HG03575 (cell line): ENCODE measurements around the gene TNNI3.
"Not testable (repeated sequence)": the region's sequence is repeated elsewhere in the genome, so short reads cannot be mapped to it uniquely, and the experiment has no call there.

Source experiments
- ATAC-seq: cut with Tn5 transposase; IDR thresholded peaks from one replicate; pipeline ENCODE4 v1.9.1; 2021; ENCODE audit not compliant: unreplicated experiment, insufficient number of reproducible peaks, low FRiP score; ENCODE audit errors: extremely low read depth

Gene TNNI3

GRCh38 chr19:55173714-55174409, 16.3 kb upstream of the TNNI3 start:
- ATAC-seq: no peak

DNA sequence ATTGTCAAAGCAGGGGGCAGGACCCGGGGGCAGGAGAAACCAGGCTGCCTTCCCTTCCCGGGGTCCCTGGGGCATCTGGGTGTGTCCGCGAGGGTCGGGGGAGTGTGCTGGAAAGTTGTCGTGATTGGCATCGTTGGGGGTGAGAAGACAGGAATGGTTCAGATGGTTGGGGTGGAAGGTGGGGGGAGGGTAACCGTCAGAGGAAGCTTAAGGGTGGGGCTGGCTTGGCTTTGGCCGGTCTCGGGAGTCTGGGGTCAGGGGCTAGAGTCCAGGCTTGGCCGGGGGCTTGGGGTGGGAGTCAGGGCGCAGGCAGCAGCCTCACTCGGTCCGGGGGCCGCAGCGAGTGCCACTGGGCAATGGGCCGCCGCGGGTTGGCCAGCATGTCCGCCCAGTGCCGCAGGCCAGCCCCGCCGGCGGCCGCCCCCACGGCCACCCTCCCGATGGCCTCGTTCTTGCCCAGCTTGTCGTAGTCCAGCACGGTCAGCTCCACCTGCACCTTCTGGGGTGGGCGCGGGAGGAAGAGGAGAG, 15.7 kb upstream of the TNNI3 start:
- no peak for ATAC-seq

GRCh38 chr19:55172741-55173140, 15.2 kb upstream of the TNNI3 start:
- no peak for ATAC-seq

DNA sequence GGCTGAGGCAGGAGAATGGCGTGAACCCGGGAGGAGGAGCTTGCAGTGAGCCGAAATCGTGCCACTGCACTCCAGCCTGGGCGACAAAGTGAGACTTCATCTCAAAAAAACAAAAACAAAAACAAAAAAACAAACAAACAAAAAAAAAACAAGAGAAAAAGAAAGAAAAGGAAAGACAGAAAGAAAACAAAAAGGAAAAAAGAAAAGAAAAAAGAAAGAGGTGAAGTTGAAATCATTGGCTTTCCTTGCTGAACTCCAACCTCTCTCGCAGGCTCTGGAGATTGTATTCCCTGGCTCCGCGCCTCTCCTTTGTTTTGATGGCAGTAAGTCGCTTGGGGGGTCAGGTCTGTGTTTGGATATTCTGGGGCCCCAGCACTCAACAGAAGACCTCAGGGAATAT, 14.8 kb upstream of the TNNI3 start:
- not testable (repeated sequence) for ATAC-seq

DNA sequence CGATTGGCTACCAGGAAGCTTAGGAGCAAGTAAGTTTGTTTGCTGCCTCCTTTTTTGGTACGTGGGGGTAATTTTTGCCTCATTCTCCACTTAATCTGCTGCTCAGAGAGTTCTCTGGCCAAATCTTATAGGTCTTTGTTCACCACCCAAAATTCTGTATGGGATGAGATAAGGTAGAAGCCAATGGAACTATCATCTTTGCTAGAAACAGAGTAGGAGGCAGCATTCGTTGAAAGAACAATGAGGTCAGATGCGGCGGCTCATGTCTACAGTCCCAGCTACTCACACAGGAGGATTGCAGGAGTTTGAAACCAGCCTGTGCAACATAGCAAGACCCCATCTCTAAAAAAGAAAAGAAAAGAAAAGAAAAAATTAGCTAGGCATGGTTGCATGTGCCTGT, 13.9 kb upstream of the TNNI3 start:
- no peak for ATAC-seq

GRCh38 chr19:55169136-55169535, 11.6 kb upstream of the TNNI3 start:
- no peak for ATAC-seq

- ATAC-seq: no peak
These were observed 9.2 kb upstream of the TNNI3 start, which contains the start of gene DNAAF3 for GRCh38 chr19:55166530-55167268. Gene DNAAF3 (minus strand): TSS chr19:55166613. CDS start chr19:55166413, 200 bp downstream.

DNA sequence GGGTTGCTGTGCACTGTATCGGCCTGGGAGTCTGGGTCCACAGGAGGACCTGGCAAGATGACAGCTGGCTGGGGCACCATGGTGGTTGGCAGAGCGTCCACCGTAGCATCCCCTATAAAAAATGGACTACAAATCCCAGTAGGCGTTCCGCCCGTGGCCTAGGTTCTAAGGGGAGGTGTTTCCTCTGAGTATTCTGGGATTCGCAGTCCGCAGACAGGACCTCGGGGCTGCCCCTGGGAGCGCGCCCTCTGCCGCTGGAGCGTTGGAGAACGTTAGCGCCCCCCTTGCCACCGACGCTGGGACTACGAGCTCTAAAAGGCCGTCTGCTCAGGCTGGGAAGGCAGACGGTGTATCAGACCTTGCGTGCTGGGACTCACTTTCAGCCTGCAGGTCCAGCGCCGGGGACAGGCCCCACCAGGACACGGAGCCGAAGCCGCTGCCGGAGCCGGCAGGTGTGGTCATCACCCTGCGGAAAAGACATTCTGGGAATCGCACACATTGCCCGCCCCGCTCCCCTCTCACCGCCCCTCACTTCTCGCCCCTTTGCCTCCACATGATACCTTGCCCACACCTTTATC, 8.5 kb upstream of the TNNI3 start:
- no peak for ATAC-seq

DNA sequence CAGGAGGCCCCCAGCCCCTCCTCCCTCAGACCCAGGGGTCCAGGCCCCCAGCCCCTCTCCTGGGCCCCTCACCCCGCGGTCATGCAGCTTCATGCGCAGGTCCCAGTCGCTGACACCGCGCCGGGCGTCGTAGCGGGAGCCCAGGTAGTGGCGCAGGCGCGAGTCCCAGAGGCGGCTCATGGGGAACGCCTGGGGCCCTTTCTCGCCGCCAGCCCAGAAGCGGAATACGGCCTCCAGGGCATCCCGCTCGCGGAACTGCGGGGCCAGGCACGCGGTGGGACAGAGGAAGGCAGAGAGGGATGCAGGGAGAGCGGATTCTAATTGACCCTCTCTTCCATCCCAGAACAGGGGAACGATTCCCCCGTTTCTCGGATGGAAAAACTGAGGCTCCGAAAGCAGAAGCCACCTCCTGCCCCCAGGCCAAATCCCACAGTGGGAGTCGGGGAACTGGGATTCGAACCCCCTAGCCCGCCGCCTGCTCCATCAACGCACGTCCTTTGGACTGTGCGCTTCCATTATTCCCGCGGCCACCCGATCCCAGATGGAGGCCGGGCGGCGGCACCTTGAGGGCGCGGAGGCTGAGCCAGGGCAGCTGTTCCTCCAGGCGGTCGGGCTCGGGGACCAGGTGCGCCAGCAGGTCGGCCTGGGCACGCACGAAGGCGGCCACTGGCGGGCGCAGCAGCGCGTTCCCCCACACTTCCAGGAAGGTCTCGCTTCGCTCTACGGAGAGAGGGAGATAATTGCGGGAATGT, 4.2 kb upstream of the TNNI3 start:
- ATAC-seq: no peak

DNA sequence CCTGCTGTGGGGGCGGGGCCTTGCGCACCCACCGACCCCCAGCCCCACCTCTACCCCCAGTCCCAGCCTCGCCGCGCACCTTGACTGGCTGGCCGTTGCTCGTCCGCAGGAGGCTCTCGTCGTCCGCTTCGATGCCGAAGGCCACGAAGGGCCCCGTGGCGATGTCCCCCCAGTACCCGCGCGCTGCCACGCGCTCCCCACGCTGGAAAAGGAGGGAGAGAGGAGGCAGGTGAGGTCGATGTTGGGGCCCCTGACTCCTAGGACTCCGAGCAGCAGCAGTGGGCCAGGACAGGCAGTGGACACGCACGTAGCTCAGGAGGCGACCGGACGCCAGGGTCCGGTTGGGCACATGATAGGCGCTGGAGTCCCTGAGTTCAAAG, 3.4 kb upstream of the TNNI3 start:
- no peak for ATAC-seq

DNA sequence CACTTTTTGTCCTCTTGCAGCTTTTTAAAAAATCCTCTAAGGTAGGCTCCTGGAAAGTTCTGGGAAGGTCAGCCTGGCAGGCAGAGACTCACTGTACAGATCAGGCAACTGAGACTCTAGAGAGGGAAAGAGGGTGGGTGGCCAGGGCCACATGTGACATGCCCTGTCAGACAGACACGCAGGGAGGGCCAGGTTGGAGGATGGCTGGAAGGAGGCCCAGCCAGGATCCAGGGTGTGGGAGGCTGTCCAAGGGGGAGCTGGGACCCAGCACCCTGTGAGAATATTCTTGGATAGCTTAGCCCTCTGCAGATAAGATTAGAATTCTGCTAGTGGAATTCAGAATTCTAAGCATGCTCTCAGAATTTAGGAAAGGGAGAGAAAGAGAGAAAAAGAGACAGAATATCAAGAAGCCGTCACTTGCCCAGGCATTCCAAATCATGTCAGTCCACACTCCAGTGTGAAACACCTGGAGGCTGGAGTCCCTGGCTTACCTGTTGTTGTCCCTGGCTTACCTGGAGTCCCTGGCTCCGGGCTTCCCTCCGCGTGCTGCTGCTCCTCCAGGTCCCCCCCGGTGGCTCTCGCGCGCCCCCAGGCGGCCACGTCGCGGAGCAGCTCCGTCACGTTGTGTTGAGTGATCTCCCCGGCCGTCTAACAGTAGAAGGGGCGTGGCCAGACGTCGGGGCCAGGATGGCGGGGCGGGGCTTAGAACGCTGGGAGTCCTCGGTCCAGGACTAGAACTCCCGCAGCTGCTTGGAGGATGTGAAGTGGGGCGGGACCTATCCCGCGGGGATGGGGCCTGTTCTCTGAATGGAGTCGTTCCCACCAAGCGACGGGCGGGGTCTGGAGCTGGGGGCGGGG, 2.8 kb upstream of the TNNI3 start:
- no peak for ATAC-seq

- ATAC-seq: no peak
These were observed 1.6 kb upstream of the TNNI3 start for GRCh38 chr19:55158848-55159749.

DNA sequence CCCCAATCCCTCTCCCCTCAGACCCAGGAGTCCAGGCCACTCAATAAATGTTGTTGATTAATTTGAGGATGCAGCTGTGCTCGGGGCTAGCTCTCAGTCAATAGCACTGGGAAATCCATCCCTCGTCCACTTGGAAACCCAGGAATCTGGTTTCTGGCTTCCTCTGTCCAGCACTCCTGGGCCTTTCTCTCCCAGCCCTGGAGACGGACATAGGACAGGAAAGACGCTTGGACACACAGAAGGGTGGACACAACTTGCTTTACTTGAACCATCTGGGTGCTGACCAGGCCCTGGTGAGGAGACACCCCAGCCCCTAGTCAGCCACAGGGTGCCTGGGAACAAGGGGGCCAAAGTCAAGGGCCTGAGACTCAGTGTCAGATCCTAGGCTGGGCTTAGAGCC, 891 bp upstream of the TNNI3 start:
- ATAC-seq: no peak

- no peak for ATAC-seq
These were observed 1.1 kb downstream of the TNNI3 start for GRCh38 chr19:55156202-55157063.

GRCh38 chr19:55155784-55156183, 1.7 kb downstream of the TNNI3 start:
- not testable (repeated sequence) for ATAC-seq

DNA sequence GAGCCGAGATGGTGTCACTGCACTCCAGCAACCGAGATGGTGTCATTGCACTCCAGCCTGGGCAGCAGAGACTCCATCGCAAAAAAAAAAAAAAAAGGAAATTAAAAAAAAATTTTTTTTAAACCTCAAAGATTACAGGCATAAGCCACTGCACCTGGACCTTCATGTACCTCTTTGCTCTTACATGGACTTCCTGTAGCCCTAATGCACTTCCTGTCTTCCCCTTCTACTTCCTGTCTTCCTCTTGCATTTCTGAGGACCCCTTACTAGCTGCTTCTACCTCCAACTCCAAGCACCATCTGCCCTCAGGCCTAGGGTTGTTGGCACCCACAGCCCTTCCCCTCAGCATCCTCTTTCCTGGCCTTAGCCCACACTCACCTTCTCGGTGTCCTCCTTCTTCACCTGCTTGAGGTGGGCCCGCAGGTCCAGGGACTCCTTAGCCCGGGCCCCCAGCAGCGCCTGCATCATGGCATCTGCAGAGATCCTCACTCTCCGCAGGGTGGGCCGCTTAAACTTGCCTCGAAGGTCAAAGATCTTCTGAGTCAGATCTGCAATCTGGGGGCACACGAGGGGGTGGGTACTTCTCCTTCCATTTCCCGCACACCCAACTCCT, 3.8 kb downstream of the TNNI3 start:
- ATAC-seq: no peak
